Measurements from ENCODE around the gene HDAC8.

The HDAC8 gene

GRCh38 chrX:72305286-72306084 is 267.2 kb downstream of the HDAC8 start, which contains the start of gene CITED1:
Gene CITED1 (minus strand): TSS chrX:72305914. CDS start chrX:72302869, 3,045 bp downstream.
- Histone ChIP-seq H3K27ac (ENCODE audit: insufficient read depth, low read length, poor library complexity, severe bottlenecking) (no peak within 1 kb of the TSS), H3K9me3 (ENCODE audit: control insufficient read depth, low read length) (no peaks in the 10 kb centered on the region), H3K4me3 (ENCODE audit: insufficient read depth, low read depth, low read length, poor library complexity, severe bottlenecking) (peak within 1 kb of the TSS; percentile 56), H3K4me1 (ENCODE audit: control insufficient read depth, insufficient read depth, low read length, poor library complexity, severe bottlenecking) (peaks cover 28% of the 10 kb centered on the region), H3K27me3 (replicated peaks; ENCODE audit: control insufficient read depth, insufficient read depth, low read length, poor library complexity, severe bottlenecking) (peaks cover 60% of the 10 kb centered on the region), H3K36me3 (ENCODE audit: control insufficient read depth, insufficient read depth, low read length) (no peaks in the 10 kb centered on the region)
- peak in 1 of 3 donors; percentile 5 for DNase-seq

GRCh38 chrX:72304877-72305276 is 267.8 kb downstream of the HDAC8 start:
- Histone ChIP-seq H3K27me3 (replicated peaks; ENCODE audit: control insufficient read depth, insufficient read depth, low read length, poor library complexity, severe bottlenecking) (peaks cover 57% of the 10 kb centered on the region), H3K36me3 (ENCODE audit: control insufficient read depth, insufficient read depth, low read length) (no peaks in the 10 kb centered on the region), H3K4me1 (ENCODE audit: control insufficient read depth, insufficient read depth, low read length, poor library complexity, severe bottlenecking) (peaks cover 28% of the 10 kb centered on the region), H3K4me3 (ENCODE audit: insufficient read depth, low read depth, low read length, poor library complexity, severe bottlenecking) (peak overlapping the region; percentile 40), H3K27ac (ENCODE audit: insufficient read depth, low read length, poor library complexity, severe bottlenecking) (no peak overlapping the region), H3K9me3 (ENCODE audit: control insufficient read depth, low read length) (no peaks in the 10 kb centered on the region)
- no peak for DNase-seq

GRCh38 chrX:72301781-72302180 is 270.9 kb downstream of the HDAC8 start:
- Histone ChIP-seq H3K36me3 (ENCODE audit: control insufficient read depth, insufficient read depth, low read length) (no peaks in the 10 kb centered on the region), H3K27ac (ENCODE audit: insufficient read depth, low read length, poor library complexity, severe bottlenecking) (no peak overlapping the region), H3K4me3 (ENCODE audit: insufficient read depth, low read depth, low read length, poor library complexity, severe bottlenecking) (no peak overlapping the region), H3K4me1 (ENCODE audit: control insufficient read depth, insufficient read depth, low read length, poor library complexity, severe bottlenecking) (peaks cover 10% of the 10 kb centered on the region), H3K9me3 (ENCODE audit: control insufficient read depth, low read length) (no peaks in the 10 kb centered on the region), H3K27me3 (replicated peaks; ENCODE audit: control insufficient read depth, insufficient read depth, low read length, poor library complexity, severe bottlenecking) (peaks cover 30% of the 10 kb centered on the region)
- DNase-seq = no peak

GRCh38 chrX:72299891-72300630 is 272.6 kb downstream of the HDAC8 start:
- DNase-seq = no peak
- Histone ChIP-seq H3K4me1 (ENCODE audit: control insufficient read depth, insufficient read depth, low read length, poor library complexity, severe bottlenecking) (peaks cover 4% of the 10 kb centered on the region), H3K4me3 (ENCODE audit: insufficient read depth, low read depth, low read length, poor library complexity, severe bottlenecking) (no peak overlapping the region), H3K36me3 (ENCODE audit: control insufficient read depth, insufficient read depth, low read length) (no peaks in the 10 kb centered on the region), H3K9me3 (ENCODE audit: control insufficient read depth, low read length) (no peaks in the 10 kb centered on the region), H3K27ac (ENCODE audit: insufficient read depth, low read length, poor library complexity, severe bottlenecking) (no peak overlapping the region), H3K27me3 (replicated peaks; ENCODE audit: control insufficient read depth, insufficient read depth, low read length, poor library complexity, severe bottlenecking) (peaks cover 19% of the 10 kb centered on the region)

GRCh38 chrX:72297953-72298730 is 274.5 kb downstream of the HDAC8 start:
- H3K36me3 ChIP-seq (ENCODE audit: control insufficient read depth, insufficient read depth, low read length) = no peaks in the 10 kb centered on the region
- H3K27ac ChIP-seq (ENCODE audit: insufficient read depth, low read length, poor library complexity, severe bottlenecking) = no peak overlapping the region
- no peaks in the 10 kb centered on the region for H3K9me3 ChIP-seq (ENCODE audit: control insufficient read depth, low read length)
- H3K27me3 ChIP-seq (replicated peaks; ENCODE audit: control insufficient read depth, insufficient read depth, low read length, poor library complexity, severe bottlenecking) = peaks cover 9% of the 10 kb centered on the region
- H3K4me1 ChIP-seq (ENCODE audit: control insufficient read depth, insufficient read depth, low read length, poor library complexity, severe bottlenecking) = no peaks in the 10 kb centered on the region
- no peak overlapping the region for H3K4me3 ChIP-seq (ENCODE audit: insufficient read depth, low read depth, low read length, poor library complexity, severe bottlenecking)
- no peak for DNase-seq

- no peak overlapping the region for H3K4me3 ChIP-seq (ENCODE audit: insufficient read depth, low read depth, low read length, poor library complexity, severe bottlenecking)
- no peaks in the 10 kb centered on the region for H3K4me1 ChIP-seq (ENCODE audit: control insufficient read depth, insufficient read depth, low read length, poor library complexity, severe bottlenecking)
- H3K27me3 ChIP-seq (replicated peaks; ENCODE audit: control insufficient read depth, insufficient read depth, low read length, poor library complexity, severe bottlenecking) = peaks cover 9% of the 10 kb centered on the region
- no peaks in the 10 kb centered on the region for H3K36me3 ChIP-seq (ENCODE audit: control insufficient read depth, insufficient read depth, low read length)
- DNase-seq = no peak
- H3K27ac ChIP-seq (ENCODE audit: insufficient read depth, low read length, poor library complexity, severe bottlenecking) = no peak overlapping the region
- no peaks in the 10 kb centered on the region for H3K9me3 ChIP-seq (ENCODE audit: control insufficient read depth, low read length)
Measured at GRCh38 chrX:72296991-72297390, 275.7 kb downstream of the HDAC8 start.

- Histone ChIP-seq H3K27me3 (replicated peaks; ENCODE audit: control insufficient read depth, insufficient read depth, low read length, poor library complexity, severe bottlenecking) (peaks cover 4% of the 10 kb centered on the region), H3K36me3 (ENCODE audit: control insufficient read depth, insufficient read depth, low read length) (no peaks in the 10 kb centered on the region), H3K27ac (ENCODE audit: insufficient read depth, low read length, poor library complexity, severe bottlenecking) (no peak overlapping the region), H3K4me1 (ENCODE audit: control insufficient read depth, insufficient read depth, low read length, poor library complexity, severe bottlenecking) (no peaks in the 10 kb centered on the region), H3K4me3 (ENCODE audit: insufficient read depth, low read depth, low read length, poor library complexity, severe bottlenecking) (no peak overlapping the region), H3K9me3 (ENCODE audit: control insufficient read depth, low read length) (no peaks in the 10 kb centered on the region)
- no peak for DNase-seq
Measured at GRCh38 chrX:72295745-72296144, 276.9 kb downstream of the HDAC8 start.

- Histone ChIP-seq H3K27me3 (replicated peaks; ENCODE audit: control insufficient read depth, insufficient read depth, low read length, poor library complexity, severe bottlenecking) (peaks cover 4% of the 10 kb centered on the region), H3K36me3 (ENCODE audit: control insufficient read depth, insufficient read depth, low read length) (no peaks in the 10 kb centered on the region), H3K9me3 (ENCODE audit: control insufficient read depth, low read length) (no peaks in the 10 kb centered on the region), H3K4me3 (ENCODE audit: insufficient read depth, low read depth, low read length, poor library complexity, severe bottlenecking) (no peak overlapping the region), H3K4me1 (ENCODE audit: control insufficient read depth, insufficient read depth, low read length, poor library complexity, severe bottlenecking) (no peaks in the 10 kb centered on the region), H3K27ac (ENCODE audit: insufficient read depth, low read length, poor library complexity, severe bottlenecking) (no peak overlapping the region)
- DNase-seq = no peak
Measured at GRCh38 chrX:72294497-72294896, 278.1 kb downstream of the HDAC8 start.

- no peaks in the 10 kb centered on the region for H3K4me1 ChIP-seq (ENCODE audit: control insufficient read depth, insufficient read depth, low read length, poor library complexity, severe bottlenecking)
- no peak overlapping the region for H3K27ac ChIP-seq (ENCODE audit: insufficient read depth, low read length, poor library complexity, severe bottlenecking)
- H3K9me3 ChIP-seq (ENCODE audit: control insufficient read depth, low read length) = no peaks in the 10 kb centered on the region
- H3K27me3 ChIP-seq (replicated peaks; ENCODE audit: control insufficient read depth, insufficient read depth, low read length, poor library complexity, severe bottlenecking) = no peaks in the 10 kb centered on the region
- H3K4me3 ChIP-seq (ENCODE audit: insufficient read depth, low read depth, low read length, poor library complexity, severe bottlenecking) = no peak overlapping the region
- DNase-seq = no peak
- H3K36me3 ChIP-seq (ENCODE audit: control insufficient read depth, insufficient read depth, low read length) = no peaks in the 10 kb centered on the region
Measured at GRCh38 chrX:72282302-72282701, 290.3 kb downstream of the HDAC8 start.
